Parathyroid adenoma (tissue), 2 donors: ENCODE data around the gene OPHN1.
"Not testable (repeated sequence)": the region's sequence is repeated elsewhere in the genome, so short reads cannot be mapped to it uniquely, and the experiment has no call there.

Experiments used
- H2AFZ ChIP-seq: fragments of 300-600 bp; sonication (generic); one replicate; pipeline ENCODE4 v1.7.0; 2017; ENCODE audit warnings: antibody characterized with exemption, mild to moderate bottlenecking
- H3K27ac ChIP-seq: fragments of 300-600 bp; sonication (generic); one replicate; pipeline ENCODE4 v1.7.0; 2017
- H3K27me3 ChIP-seq: fragments of 300-600 bp; sonication (generic); one replicate; pipeline ENCODE4 v1.7.0; 2017; ENCODE audit warnings: low read length; ENCODE audit not compliant: control insufficient read depth, insufficient read depth
- H3K36me3 ChIP-seq: fragments of 300-600 bp; sonication (generic); one replicate; pipeline ENCODE4 v1.7.0; 2017; ENCODE audit warnings: low read length; ENCODE audit not compliant: control insufficient read depth, insufficient read depth
- H3K4me1 ChIP-seq: fragments of 300-600 bp; sonication (generic); one replicate; pipeline ENCODE4 v1.7.0; 2017; ENCODE audit warnings: control low read depth
- H3K4me2 ChIP-seq: fragments of 300-600 bp; sonication (generic); one replicate; pipeline ENCODE4 v1.7.0; 2017; ENCODE audit warnings: low read length
- H3K4me3 ChIP-seq: fragments of 300-600 bp; sonication (generic); one replicate; pipeline ENCODE4 v1.7.0; 2017; ENCODE audit warnings: low read depth, low read length
- H3K79me2 ChIP-seq: fragments of 300-600 bp; sonication (generic); one replicate; pipeline ENCODE4 v1.7.0; 2017; ENCODE audit warnings: control low read depth
- H3K9ac ChIP-seq: fragments of 300-600 bp; sonication (generic); one replicate; pipeline ENCODE4 v1.7.0; 2017; ENCODE audit warnings: mild to moderate bottlenecking
- H3K9me3 ChIP-seq: fragments of 300-600 bp; sonication (generic); one replicate; pipeline ENCODE4 v1.7.0; 2017; ENCODE audit warnings: low read length; ENCODE audit not compliant: control insufficient read depth
- CTCF ChIP-seq: fragments of 300-600 bp; sonication (generic); IDR thresholded peaks from one replicate; pipeline ENCODE4 v1.7.0; 2017; ENCODE audit warnings: antibody characterized with exemption, mild to moderate bottlenecking
- donor health status: primary hyperparathyroidism.

The OPHN1 gene

GRCh38 chrX:68273887-68274286, 159.4 kb downstream of the OPHN1 start:
- Histone ChIP-seq H3K27me3 (no peaks in the 10 kb centered on the region), H3K79me2 (no peaks in the 10 kb centered on the region), H3K4me1 (no peaks in the 10 kb centered on the region), H3K36me3 (no peaks in the 10 kb centered on the region), H3K27ac (no peak overlapping the region), H2AFZ (no peak overlapping the region), H3K4me3 (no peak overlapping the region), H3K4me2 (no peak overlapping the region), H3K9me3 (no peaks in the 10 kb centered on the region), H3K9ac (no peak overlapping the region)
- TF ChIP-seq CTCF: no peak

GRCh38 chrX:68264793-68265192, 168.5 kb downstream of the OPHN1 start:
- H3K27me3 ChIP-seq, H3K27ac ChIP-seq, H3K4me2 ChIP-seq, H3K79me2 ChIP-seq, H3K4me1 ChIP-seq, H3K9ac ChIP-seq, H3K4me3 ChIP-seq, H3K36me3 ChIP-seq, H2AFZ ChIP-seq, H3K9me3 ChIP-seq: not testable (repeated sequence)

- no peak for TF ChIP-seq CTCF
- Histone ChIP-seq H3K9ac (no peak overlapping the region), H3K4me1 (no peaks in the 10 kb centered on the region), H3K9me3 (no peaks in the 10 kb centered on the region), H3K4me3 (no peak overlapping the region), H2AFZ (no peak overlapping the region), H3K27me3 (no peaks in the 10 kb centered on the region), H3K4me2 (no peak overlapping the region), H3K79me2 (no peaks in the 10 kb centered on the region), H3K36me3 (no peaks in the 10 kb centered on the region), H3K27ac (no peak overlapping the region)
These were observed 172.1 kb downstream of the OPHN1 start for GRCh38 chrX:68261060-68261672.

- Histone ChIP-seq H3K27me3 (no peaks in the 10 kb centered on the region), H3K4me1 (no peaks in the 10 kb centered on the region), H3K9me3 (no peaks in the 10 kb centered on the region), H3K27ac (no peak overlapping the region), H3K4me3 (no peak overlapping the region), H3K9ac (no peak overlapping the region), H3K79me2 (no peaks in the 10 kb centered on the region), H3K4me2 (no peak overlapping the region), H3K36me3 (no peaks in the 10 kb centered on the region), H2AFZ (no peak overlapping the region)
- no peak for TF ChIP-seq CTCF
These were observed 176.3 kb downstream of the OPHN1 start for GRCh38 chrX:68256990-68257389.

- Histone ChIP-seq H2AFZ (no peak overlapping the region), H3K27ac (no peak overlapping the region), H3K4me3 (no peak overlapping the region), H3K36me3 (no peaks in the 10 kb centered on the region), H3K4me1 (no peaks in the 10 kb centered on the region), H3K9ac (no peak overlapping the region), H3K4me2 (no peak overlapping the region), H3K9me3 (no peaks in the 10 kb centered on the region), H3K79me2 (no peaks in the 10 kb centered on the region), H3K27me3 (no peaks in the 10 kb centered on the region)
- TF ChIP-seq CTCF: no peak
These were observed 178.3 kb downstream of the OPHN1 start for GRCh38 chrX:68254738-68255645.
